Heart left ventricle (tissue), 13 donors: ENCODE results near the gene TMEM143.

Experiments used
- POLR2A ChIP-seq, 2 donors: fragments of 450-650 bp; IDR thresholded peaks; one replicate each; pipeline ENCODE4 v1.6.1; 2017; ENCODE audit warnings: antibody characterized with exemption in 2 of 2, mild to moderate bottlenecking in 2 of 2, moderate library complexity in 2 of 2
- TF ChIP-seq, protein P1 (sequence below), 12 donors: fragments of 200-600 bp; sonication (generic) in 4 of 12; IDR thresholded peaks; one replicate each; pipeline versions ENCODE4 v1.5.0 to v1.8.0; 2018 to 2022; ENCODE audit warnings: antibody characterized with exemption in 12 of 12, mild to moderate bottlenecking in 5 of 12
- donor health status: ischemic (EF 13 %, LVEDD 7.1; RV severe dilation, severe dysfunction).
- donor health status: DM: no; HTN: yes; CAD: no.
- donor health status: DM: no; HTN: no; CAD: no.
- donor health status: ischemic (EF 25% LVEDD 6.9; RV normal size, moderate dysfunction).
- donor health status: ischemic (EF 25% LVEDD 5.7; RV mildly dilated, moderate dysfunction).
- donor health status: ischemic (EF 35%, LVEDD 5.7; RV mildly dilated, moderate dysfunction).
- donor health status: nonischemic (EF 11% LVEDD 7.7; RV severe dilation, severe dysfunction).
- donor health status: DM: yes; HTN: yes; CAD: no.
- donor health status: PGD.
- donor health status: ischemic (EF 29% LVEDD 5.4; RV normal size, mild dysfunction).
- donor health status: nonischemic (EF 23%, LVEDD 6.1; RV moderate dilation, normal function).

- no peak for TF ChIP-seq POLR2A (IDR thresholded peaks at IDR 0.05)
- TF ChIP-seq, protein P1, sequence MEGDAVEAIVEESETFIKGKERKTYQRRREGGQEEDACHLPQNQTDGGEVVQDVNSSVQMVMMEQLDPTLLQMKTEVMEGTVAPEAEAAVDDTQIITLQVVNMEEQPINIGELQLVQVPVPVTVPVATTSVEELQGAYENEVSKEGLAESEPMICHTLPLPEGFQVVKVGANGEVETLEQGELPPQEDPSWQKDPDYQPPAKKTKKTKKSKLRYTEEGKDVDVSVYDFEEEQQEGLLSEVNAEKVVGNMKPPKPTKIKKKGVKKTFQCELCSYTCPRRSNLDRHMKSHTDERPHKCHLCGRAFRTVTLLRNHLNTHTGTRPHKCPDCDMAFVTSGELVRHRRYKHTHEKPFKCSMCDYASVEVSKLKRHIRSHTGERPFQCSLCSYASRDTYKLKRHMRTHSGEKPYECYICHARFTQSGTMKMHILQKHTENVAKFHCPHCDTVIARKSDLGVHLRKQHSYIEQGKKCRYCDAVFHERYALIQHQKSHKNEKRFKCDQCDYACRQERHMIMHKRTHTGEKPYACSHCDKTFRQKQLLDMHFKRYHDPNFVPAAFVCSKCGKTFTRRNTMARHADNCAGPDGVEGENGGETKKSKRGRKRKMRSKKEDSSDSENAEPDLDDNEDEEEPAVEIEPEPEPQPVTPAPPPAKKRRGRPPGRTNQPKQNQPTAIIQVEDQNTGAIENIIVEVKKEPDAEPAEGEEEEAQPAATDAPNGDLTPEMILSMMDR (IDR thresholded peaks at IDR 0.05): no peak
These were observed 30.0 kb upstream of the TMEM143 start, which contains the start of gene GRIN2D for GRCh38 chr19:48393559-48394330.
